Suprapubic skin (tissue), 4 donors: ENCODE measurements around the gene ZBTB16.

ENCODE experiments used
- EP300 ChIP-seq: sonication (generic); formaldehyde crosslinking; IDR thresholded peaks from one replicate; pipeline ENCODE4 v1.6.1; 2017; ENCODE audit warnings: antibody characterized with exemption
- POLR2AphosphoS5 ChIP-seq, 3 donors: sonication (generic); formaldehyde crosslinking; IDR thresholded peaks; one replicate each; pipeline ENCODE4 v1.6.1; 2017; ENCODE audit warnings: antibody characterized with exemption in 3 of 3
- TF ChIP-seq, protein P1 (sequence below), 2 donors: fragments of 200-600 bp in 1 of 2; fragments of 450-650 bp in 1 of 2; sonication (generic) in 1 of 2; IDR thresholded peaks; one replicate each; pipeline ENCODE4 v1.5.1; 2016 to 2019; ENCODE audit warnings: antibody characterized with exemption in 2 of 2, mild to moderate bottlenecking in 1 of 2, moderate library complexity in 1 of 2

DNA sequence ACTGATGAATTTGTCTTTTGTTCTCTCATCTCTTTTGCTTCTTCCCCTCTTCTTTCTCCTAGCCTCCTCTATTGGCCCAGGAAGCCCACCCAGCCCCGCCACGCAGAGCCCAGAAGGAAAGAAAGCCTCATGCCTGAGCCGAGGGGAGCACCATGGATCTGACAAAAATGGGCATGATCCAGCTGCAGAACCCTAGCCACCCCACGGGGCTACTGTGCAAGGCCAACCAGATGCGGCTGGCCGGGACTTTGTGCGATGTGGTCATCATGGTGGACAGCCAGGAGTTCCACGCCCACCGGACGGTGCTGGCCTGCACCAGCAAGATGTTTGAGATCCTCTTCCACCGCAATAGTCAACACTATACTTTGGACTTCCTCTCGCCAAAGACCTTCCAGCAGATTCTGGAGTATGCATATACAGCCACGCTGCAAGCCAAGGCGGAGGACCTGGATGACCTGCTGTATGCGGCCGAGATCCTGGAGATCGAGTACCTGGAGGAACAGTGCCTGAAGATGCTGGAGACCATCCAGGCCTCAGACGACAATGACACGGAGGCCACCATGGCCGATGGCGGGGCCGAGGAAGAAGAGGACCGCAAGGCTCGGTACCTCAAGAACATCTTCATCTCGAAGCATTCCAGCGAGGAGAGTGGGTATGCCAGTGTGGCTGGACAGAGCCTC, 3.8 kb downstream of the ZBTB16 start:
- TF ChIP-seq, protein P1, sequence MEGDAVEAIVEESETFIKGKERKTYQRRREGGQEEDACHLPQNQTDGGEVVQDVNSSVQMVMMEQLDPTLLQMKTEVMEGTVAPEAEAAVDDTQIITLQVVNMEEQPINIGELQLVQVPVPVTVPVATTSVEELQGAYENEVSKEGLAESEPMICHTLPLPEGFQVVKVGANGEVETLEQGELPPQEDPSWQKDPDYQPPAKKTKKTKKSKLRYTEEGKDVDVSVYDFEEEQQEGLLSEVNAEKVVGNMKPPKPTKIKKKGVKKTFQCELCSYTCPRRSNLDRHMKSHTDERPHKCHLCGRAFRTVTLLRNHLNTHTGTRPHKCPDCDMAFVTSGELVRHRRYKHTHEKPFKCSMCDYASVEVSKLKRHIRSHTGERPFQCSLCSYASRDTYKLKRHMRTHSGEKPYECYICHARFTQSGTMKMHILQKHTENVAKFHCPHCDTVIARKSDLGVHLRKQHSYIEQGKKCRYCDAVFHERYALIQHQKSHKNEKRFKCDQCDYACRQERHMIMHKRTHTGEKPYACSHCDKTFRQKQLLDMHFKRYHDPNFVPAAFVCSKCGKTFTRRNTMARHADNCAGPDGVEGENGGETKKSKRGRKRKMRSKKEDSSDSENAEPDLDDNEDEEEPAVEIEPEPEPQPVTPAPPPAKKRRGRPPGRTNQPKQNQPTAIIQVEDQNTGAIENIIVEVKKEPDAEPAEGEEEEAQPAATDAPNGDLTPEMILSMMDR (IDR thresholded peaks at IDR 0.05): no peak
- TF ChIP-seq EP300: no peak
- TF ChIP-seq POLR2AphosphoS5 (IDR thresholded peaks at IDR 0.05): no peak
